CD14-positive monocyte (primary cell): ENCODE data around the gene ZMYND15. TPM values are rescaled to one million over a fixed set of nuclear protein-coding genes. Genes with fewer than 3 reads are reported as not detected.
A peak's percentile ranks its signal among the peaks of the same experiment; 100 is the strongest.

Source experiments
- DNase-seq, 3 donors: peaks; one replicate each; pipeline ENCODE4 v3.0.0-alpha.2; 2011 to 2022
- H2AFZ ChIP-seq: 2 replicates; pipeline ENCODE4 v1.6.0; 2012; ENCODE audit warnings: mild to moderate bottlenecking, low read depth, low read length, inconsistent platforms; ENCODE audit not compliant: insufficient read depth, poor library complexity, severe bottlenecking
- H3K27ac ChIP-seq, 2 donors: 1 replicate in 1 of 2; 2 replicates in 1 of 2; pipeline ENCODE4 v1.5.1; 2012 to 2013; ENCODE audit warnings: low read length in 2 of 2, control low read depth in 1 of 2, inconsistent platforms in 1 of 2, low read depth in 1 of 2, mild to moderate bottlenecking in 1 of 2
- H3K27me3 ChIP-seq, 2 donors: one replicate each; pipeline versions ENCODE4 v1.6.0 to v1.6.1; 2011 to 2013; ENCODE audit warnings: low read length in 2 of 2; ENCODE audit not compliant: control insufficient read depth in 2 of 2, insufficient read depth in 2 of 2
- H3K36me3 ChIP-seq, 2 donors: replicated peaks in 1 of 2; 1 replicate in 1 of 2; 2 replicates in 1 of 2; pipeline versions ENCODE4 v1.5.1 to v1.6.1; 2012 to 2013; ENCODE audit warnings: low read length in 2 of 2, control low read depth in 1 of 2, inconsistent platforms in 1 of 2, mild to moderate bottlenecking in 1 of 2; ENCODE audit not compliant: insufficient read depth in 2 of 2, control insufficient read depth in 1 of 2
- H3K4me1 ChIP-seq, 2 donors: 1 replicate in 1 of 2; 2 replicates in 1 of 2; pipeline versions ENCODE4 v1.5.1 to v1.6.1; 2012 to 2013; ENCODE audit warnings: low read length in 2 of 2, control low read depth in 1 of 2, inconsistent platforms in 1 of 2, mild to moderate bottlenecking in 1 of 2, moderate library complexity in 1 of 2; ENCODE audit not compliant: insufficient read depth in 2 of 2, control insufficient read depth in 1 of 2
- H3K4me2 ChIP-seq: replicated peaks from 2 replicates; pipeline ENCODE3; 2012; ENCODE audit warnings: low read length, moderate library complexity, mild to moderate bottlenecking; ENCODE audit not compliant: poor library complexity, severe bottlenecking; ENCODE audit errors: extremely low read depth
- H3K4me3 ChIP-seq, 3 experiments: fragments of 200-600 bp in 1 of 3; sonication (generic) in 1 of 3; replicated peaks in 1 of 3; 1 replicate in 2 of 3; 2 replicates in 1 of 3; pipeline ENCODE4 v1.5.1; 2011 to 2013; ENCODE audit warnings: low read length in 3 of 3, mild to moderate bottlenecking in 3 of 3, control low read depth in 2 of 3, low read depth in 2 of 3, inconsistent platforms in 1 of 3, moderate library complexity in 1 of 3
- H3K79me2 ChIP-seq: 2 replicates; pipeline ENCODE4 v1.6.0; 2012; ENCODE audit warnings: mild to moderate bottlenecking, control low read depth, inconsistent platforms, low read length, moderate library complexity; ENCODE audit not compliant: insufficient read depth
- H3K9ac ChIP-seq: 2 replicates; pipeline ENCODE4 v1.6.0; 2017; ENCODE audit warnings: low read length, mild to moderate bottlenecking; ENCODE audit not compliant: insufficient read depth, poor library complexity, severe bottlenecking
- H3K9me3 ChIP-seq, 2 donors: replicated peaks in 1 of 2; 1 replicate in 1 of 2; 2 replicates in 1 of 2; pipeline versions ENCODE4 v1.5.1 to v1.6.1; 2012 to 2013; ENCODE audit warnings: low read length in 2 of 2, control low read depth in 1 of 2; ENCODE audit not compliant: control insufficient read depth in 1 of 2, insufficient read depth in 1 of 2
- H4K20me1 ChIP-seq: 2 replicates; pipeline ENCODE4 v1.6.0; 2012; ENCODE audit warnings: mild to moderate bottlenecking, low read length, control low read depth, moderate library complexity; ENCODE audit not compliant: insufficient read depth
- H3K27ac Mint-ChIP-seq, 7 donors: one replicate each; pipeline ENCODE4 v1.8.0; 2020; ENCODE audit warnings: mild to moderate bottlenecking in 7 of 7, mixed read lengths in 7 of 7, moderate library complexity in 6 of 7, inconsistent platforms in 2 of 7
- H3K27me3 Mint-ChIP-seq, 3 donors: one replicate each; pipeline ENCODE4 v1.8.0; 2021 to 2022; ENCODE audit warnings: low read depth in 3 of 3, mild to moderate bottlenecking in 3 of 3, mixed read lengths in 3 of 3, moderate library complexity in 3 of 3, inconsistent platforms in 1 of 3
- H3K36me3 Mint-ChIP-seq, 2 donors: one replicate each; pipeline ENCODE4 v1.8.0; 2020; ENCODE audit warnings: mixed read lengths in 2 of 2, inconsistent platforms in 1 of 2, mild to moderate bottlenecking in 1 of 2
- H3K4me1 Mint-ChIP-seq: one replicate; pipeline ENCODE4 v1.8.0; 2020; ENCODE audit warnings: mild to moderate bottlenecking, mixed read lengths
- H3K4me3 Mint-ChIP-seq, 2 donors: one replicate each; pipeline ENCODE4 v1.8.0; 2020; ENCODE audit warnings: mild to moderate bottlenecking in 2 of 2, mixed read lengths in 2 of 2, moderate library complexity in 1 of 2
- H3K9me3 Mint-ChIP-seq, 7 donors: one replicate each; pipeline ENCODE4 v1.8.0; 2020 to 2022; ENCODE audit warnings: mixed read lengths in 7 of 7, mild to moderate bottlenecking in 6 of 7, moderate library complexity in 6 of 7, inconsistent platforms in 2 of 7
- WGBS: methylation state at CpG from one replicate; pipeline ENCODE4 v1.1.5; 2013; ENCODE audit warnings: missing lambda C conversion rate; ENCODE audit not compliant: insufficient coverage; 5-methylcytosine and 5-hydroxymethylcytosine counted together
- intact Hi-C, 2 donors: fragments of 100-400 bp; cut with micrococcal nuclease; formaldehyde crosslinking; loops; one replicate each; pipeline versions ENCODE4 v1.15.0 to v1.15.1; 2023
- polyA plus RNA-seq, 3 donors: library from polyadenylated mRNA; depleted of rRNA in 1 of 3; unstranded in 2 of 3; stranded (reverse) in 1 of 3; fragments of 300-500 nt in 2 of 3; fragments of >200 nt in 1 of 3; fragmentation: Illumina TruSeq in 2 of 3; gene quantifications; 1 replicate in 2 of 3; 2 replicates in 1 of 3; pipeline ENCODE4 v1.2.3, GENCODE V29; 2012 to 2021
- TF ChIP-seq, protein P1 (sequence below): fragments of 200-600 bp; IDR thresholded peaks from one replicate; pipeline ENCODE4 v1.8.0; 2022; ENCODE audit warnings: antibody characterized with exemption, mild to moderate bottlenecking

The ZMYND15 gene
- polyA plus RNA-seq, 3 donors = 0.97 to 13.6 (median 1.2) TPM

DNA sequence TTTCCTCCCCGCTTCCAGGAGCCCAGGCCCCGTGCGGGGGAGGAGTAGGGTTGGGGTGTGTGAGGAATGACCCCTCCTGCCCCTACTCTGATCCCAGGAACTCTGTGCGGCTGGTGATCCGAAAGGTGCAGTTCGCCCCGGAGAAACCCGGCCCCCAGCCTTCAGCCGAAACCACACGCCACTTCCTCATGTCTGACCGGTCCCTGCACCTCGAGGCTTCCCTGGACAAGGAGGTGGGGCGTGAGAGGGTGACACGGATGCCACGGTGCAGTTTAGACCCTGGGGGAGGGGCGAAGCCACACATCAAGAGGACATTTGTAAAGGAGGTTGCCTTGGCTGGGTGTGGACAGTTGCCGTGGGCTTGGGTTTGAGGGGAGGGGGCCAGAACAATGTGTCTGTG, 21.8 kb upstream of the ZMYND15 start:
- TF ChIP-seq, protein P1, sequence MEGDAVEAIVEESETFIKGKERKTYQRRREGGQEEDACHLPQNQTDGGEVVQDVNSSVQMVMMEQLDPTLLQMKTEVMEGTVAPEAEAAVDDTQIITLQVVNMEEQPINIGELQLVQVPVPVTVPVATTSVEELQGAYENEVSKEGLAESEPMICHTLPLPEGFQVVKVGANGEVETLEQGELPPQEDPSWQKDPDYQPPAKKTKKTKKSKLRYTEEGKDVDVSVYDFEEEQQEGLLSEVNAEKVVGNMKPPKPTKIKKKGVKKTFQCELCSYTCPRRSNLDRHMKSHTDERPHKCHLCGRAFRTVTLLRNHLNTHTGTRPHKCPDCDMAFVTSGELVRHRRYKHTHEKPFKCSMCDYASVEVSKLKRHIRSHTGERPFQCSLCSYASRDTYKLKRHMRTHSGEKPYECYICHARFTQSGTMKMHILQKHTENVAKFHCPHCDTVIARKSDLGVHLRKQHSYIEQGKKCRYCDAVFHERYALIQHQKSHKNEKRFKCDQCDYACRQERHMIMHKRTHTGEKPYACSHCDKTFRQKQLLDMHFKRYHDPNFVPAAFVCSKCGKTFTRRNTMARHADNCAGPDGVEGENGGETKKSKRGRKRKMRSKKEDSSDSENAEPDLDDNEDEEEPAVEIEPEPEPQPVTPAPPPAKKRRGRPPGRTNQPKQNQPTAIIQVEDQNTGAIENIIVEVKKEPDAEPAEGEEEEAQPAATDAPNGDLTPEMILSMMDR = no peak
- Histone ChIP-seq H3K79me2 (peaks cover 64% of the 10 kb centered on the region), H2AFZ (no peak overlapping the region), H3K9ac (no peak overlapping the region), H3K4me1 (peaks cover 38 to 60% of the 10 kb centered on the region in 2 donors), H3K4me2 (no peak overlapping the region), H4K20me1 (peaks cover 93% of the 10 kb centered on the region), H3K36me3 (peaks cover 67 to 78% of the 10 kb centered on the region in 2 donors), H3K27ac (peak overlapping the region; percentile 8 to 22), H3K9me3 (no peaks in the 10 kb centered on the region), H3K4me3 (no peak overlapping the region), H3K27me3 (no peaks in the 10 kb centered on the region)
- 36% methylated on average over 4 of the region's 17 CpGs for WGBS
- H3K27ac Mint-ChIP-seq = peak overlapping the region in 5 of 7 donors; percentile 43 to 79 (median 62)
- H3K36me3 Mint-ChIP-seq = peaks cover 71 to 86% of the 10 kb centered on the region in 2 donors
- H3K4me1 Mint-ChIP-seq = peaks cover 48% of the 10 kb centered on the region
- intact Hi-C loops = no loop called here
- no peaks in the 10 kb centered on the region for H3K9me3 Mint-ChIP-seq
- peaks cover 0 to 2% (median 0%) of the 10 kb centered on the region in 3 donors for H3K27me3 Mint-ChIP-seq
- no peak overlapping the region for H3K4me3 Mint-ChIP-seq
- no peak for DNase-seq

DNA sequence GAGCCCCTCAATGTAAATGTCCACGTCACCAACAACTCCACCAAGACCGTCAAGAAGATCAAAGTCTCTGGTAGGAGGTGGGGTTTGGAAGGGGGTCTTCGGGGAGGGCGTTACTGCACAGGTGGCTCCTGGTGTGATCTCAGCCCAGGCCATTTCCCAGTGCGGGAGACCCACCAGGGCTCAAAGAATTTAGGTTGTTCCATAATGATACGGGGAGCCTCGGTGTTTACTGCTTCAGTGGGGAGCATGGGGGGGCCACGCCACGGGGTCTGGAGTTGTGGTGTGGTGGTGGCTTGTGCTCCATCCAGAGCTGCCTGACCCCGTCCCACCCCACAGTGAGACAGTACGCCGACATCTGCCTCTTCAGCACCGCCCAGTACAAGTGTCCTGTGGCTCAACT, 21.4 kb upstream of the ZMYND15 start:
- Histone ChIP-seq H2AFZ (no peak overlapping the region), H3K36me3 (peaks cover 67 to 77% of the 10 kb centered on the region in 2 donors), H3K4me2 (no peak overlapping the region), H3K4me1 (peaks cover 33 to 57% of the 10 kb centered on the region in 2 donors), H3K9me3 (no peaks in the 10 kb centered on the region), H3K79me2 (peaks cover 59% of the 10 kb centered on the region), H3K4me3 (no peak overlapping the region), H3K27ac (peak overlapping the region in 1 of 2 donors; percentile 8), H3K27me3 (no peaks in the 10 kb centered on the region), H4K20me1 (peaks cover 88% of the 10 kb centered on the region), H3K9ac (no peak overlapping the region)
- intact Hi-C loops = no loop called here
- TF ChIP-seq, protein P1 = no peak
- DNase-seq = peak in 1 of 3 donors; percentile 2
- Mint-ChIP-seq H3K27me3 (peaks cover 0 to 2% (median 0%) of the 10 kb centered on the region in 3 donors), H3K4me3 (no peak overlapping the region), H3K27ac (peak overlapping the region in 4 of 7 donors; percentile 54 to 68 (median 62)), H3K4me1 (peaks cover 46% of the 10 kb centered on the region), H3K36me3 (peaks cover 72 to 84% of the 10 kb centered on the region in 2 donors), H3K9me3 (no peaks in the 10 kb centered on the region)
- 98% methylated on average over 6 of the region's 13 CpGs for WGBS
